IgD-negative memory B cell (primary cell): ENCODE results near the gene CD4. TPM values are rescaled to one million over a fixed set of nuclear protein-coding genes. Genes with fewer than 3 reads are reported as not detected.

Source experiments
- H3K27ac Mint-ChIP-seq, 3 donors: one replicate each; pipeline ENCODE4 v1.8.0; 2020 to 2022; ENCODE audit warnings: mild to moderate bottlenecking in 3 of 3, mixed read lengths in 3 of 3, moderate library complexity in 1 of 3
- H3K27me3 Mint-ChIP-seq: one replicate; pipeline ENCODE4 v1.8.0; 2021; ENCODE audit warnings: mixed read lengths
- H3K36me3 Mint-ChIP-seq: one replicate; pipeline ENCODE4 v1.8.0; 2020; ENCODE audit warnings: mild to moderate bottlenecking, mixed read lengths
- H3K4me1 Mint-ChIP-seq, 3 donors: one replicate each; pipeline ENCODE4 v1.8.0; 2020 to 2022; ENCODE audit warnings: mixed read lengths in 3 of 3, mild to moderate bottlenecking in 1 of 3
- H3K4me3 Mint-ChIP-seq, 4 donors: one replicate each; pipeline ENCODE4 v1.8.0; 2020 to 2022; ENCODE audit warnings: mild to moderate bottlenecking in 4 of 4, mixed read lengths in 4 of 4, moderate library complexity in 3 of 4
- H3K9me3 Mint-ChIP-seq, 3 donors: one replicate each; pipeline ENCODE4 v1.8.0; 2020 to 2021; ENCODE audit warnings: mixed read lengths in 3 of 3, mild to moderate bottlenecking in 1 of 3
- polyA plus RNA-seq: library from polyadenylated mRNA; unstranded; fragments of 300-500 nt; fragmentation: Illumina TruSeq; gene quantifications from one replicate; pipeline ENCODE4 v1.2.3, GENCODE V29; 2021

Gene CD4
- polyA plus RNA-seq, 1 donor from 2014 or later, result 6.6 TPM

DNA sequence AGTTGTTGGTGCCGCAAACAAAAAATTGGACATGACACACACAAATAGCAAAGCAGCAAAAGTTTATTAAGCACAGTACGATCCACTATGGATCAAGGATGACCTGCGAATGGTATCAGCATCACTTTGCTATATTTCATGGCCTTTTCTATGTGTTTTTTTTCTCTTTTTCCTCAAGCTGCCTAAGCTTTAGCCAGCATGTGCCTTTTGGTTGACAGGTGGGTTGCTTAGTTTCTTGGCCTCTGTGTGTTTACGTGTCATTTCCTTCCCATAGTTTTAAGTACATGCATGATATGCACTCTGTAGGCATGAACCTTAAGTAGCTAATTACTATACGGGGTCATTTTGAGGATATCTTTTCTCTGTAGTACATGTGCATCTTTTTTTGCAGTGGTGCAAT lies 9.8 kb downstream of the CD4 start:
- H3K9me3 Mint-ChIP-seq, result peaks cover 0 to 1% (median 0%) of the 10 kb centered on the region in 3 donors
- H3K27me3 Mint-ChIP-seq, result peaks cover 17% of the 10 kb centered on the region
- no peaks in the 10 kb centered on the region for H3K4me1 Mint-ChIP-seq
- H3K27ac Mint-ChIP-seq, result no peak overlapping the region
- no peak overlapping the region for H3K4me3 Mint-ChIP-seq
- peaks cover 1% of the 10 kb centered on the region for H3K36me3 Mint-ChIP-seq

GRCh38 chr12:6807170-6807569 lies 17.8 kb downstream of the CD4 start:
- Mint-ChIP-seq H3K4me3 (no peak overlapping the region), H3K4me1 (peaks cover 3 to 8% (median 5%) of the 10 kb centered on the region in 3 donors), H3K36me3 (peaks cover 2% of the 10 kb centered on the region), H3K27me3 (peaks cover 2% of the 10 kb centered on the region), H3K27ac (no peak overlapping the region), H3K9me3 (peaks cover 0 to 2% (median 0%) of the 10 kb centered on the region in 3 donors)

DNA sequence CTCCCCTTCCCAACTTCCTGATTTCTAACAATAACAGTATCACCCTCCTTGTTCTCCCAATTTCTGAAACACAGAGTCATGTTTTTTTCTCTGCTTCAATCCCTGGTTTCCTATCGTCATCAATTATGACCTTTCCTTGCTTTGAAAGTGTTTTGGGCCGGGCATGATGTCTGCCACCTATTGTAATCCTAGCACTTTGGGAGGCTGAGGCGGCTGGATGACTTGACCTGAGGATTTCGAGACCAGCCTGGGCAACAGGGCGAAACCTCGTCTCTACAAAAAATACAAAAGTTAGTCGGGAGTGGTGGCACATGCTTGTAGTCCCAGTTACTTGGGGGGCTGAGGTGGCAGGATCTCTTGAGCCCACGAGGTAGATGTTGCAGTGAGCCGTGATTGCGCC lies 19.7 kb downstream of the CD4 start:
- Mint-ChIP-seq H3K4me3 (no peak overlapping the region), H3K27ac (peak overlapping the region in 1 of 3 donors; percentile 40), H3K36me3 (peaks cover 2% of the 10 kb centered on the region), H3K4me1 (peaks cover 9 to 14% (median 10%) of the 10 kb centered on the region in 3 donors), H3K9me3 (peaks cover 0 to 1% (median 0%) of the 10 kb centered on the region in 3 donors), H3K27me3 (peaks cover 2% of the 10 kb centered on the region)

GRCh38 chr12:6810758-6811157 lies 21.4 kb downstream of the CD4 start:
- peaks cover 9 to 14% (median 10%) of the 10 kb centered on the region in 3 donors for H3K4me1 Mint-ChIP-seq

DNA sequence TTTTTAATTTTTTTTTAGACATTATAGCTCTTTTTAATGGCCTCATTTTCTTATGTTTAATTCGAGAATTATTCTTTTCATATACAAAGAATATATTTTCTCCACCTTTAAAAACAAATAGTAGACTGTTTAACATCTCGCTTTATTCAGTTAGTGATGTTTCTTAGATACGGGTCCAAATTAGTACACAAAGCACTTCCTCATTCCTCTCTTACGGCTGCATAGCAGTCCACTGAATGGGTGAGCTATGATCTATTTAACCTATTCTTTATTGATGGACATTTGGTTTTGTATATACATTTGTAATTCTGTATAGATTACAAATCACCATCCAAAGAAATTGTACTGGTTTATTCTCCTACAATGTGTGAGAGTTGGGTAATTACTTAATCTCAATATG lies 24.0 kb downstream of the CD4 start:
- Mint-ChIP-seq H3K27ac (no peak overlapping the region), H3K4me3 (peak overlapping the region in 1 of 4 donors; percentile 21), H3K4me1 (peaks cover 10 to 14% (median 13%) of the 10 kb centered on the region in 3 donors), H3K27me3 (peaks cover 5% of the 10 kb centered on the region), H3K9me3 (peaks cover 0 to 2% (median 0%) of the 10 kb centered on the region in 3 donors), H3K36me3 (no peaks in the 10 kb centered on the region)

More at GRCh38 chr12:6810758-6811157, 21.4 kb downstream of the CD4 start:
- Mint-ChIP-seq H3K4me3 (no peak overlapping the region), H3K9me3 (peaks cover 0 to 2% (median 0%) of the 10 kb centered on the region in 3 donors), H3K27me3 (peaks cover 5% of the 10 kb centered on the region), H3K36me3 (no peaks in the 10 kb centered on the region), H3K27ac (peak overlapping the region in 2 of 3 donors; percentile 65 to 76)

DNA sequence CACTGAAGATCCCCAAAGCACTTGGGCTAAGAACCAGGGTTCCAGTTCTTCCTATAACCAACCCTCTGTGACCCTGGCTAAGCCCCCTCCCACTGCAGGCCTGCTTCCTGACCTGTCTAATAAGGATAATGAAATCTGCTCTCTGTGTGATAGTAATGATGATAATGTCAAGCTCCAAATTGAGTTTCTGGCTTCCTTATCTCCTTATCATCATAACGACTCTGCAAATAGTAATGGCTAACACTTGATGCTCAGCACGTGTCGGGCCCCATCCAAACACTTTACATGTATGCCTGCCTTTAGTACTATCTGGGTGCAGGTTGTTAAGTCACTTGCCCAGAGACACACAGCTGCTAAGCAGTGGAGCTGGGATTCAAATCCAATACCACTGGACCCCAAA lies 27.3 kb downstream of the CD4 start:
- H3K27me3 Mint-ChIP-seq, result peaks cover 13% of the 10 kb centered on the region
- peaks cover 0 to 2% (median 0%) of the 10 kb centered on the region in 3 donors for H3K9me3 Mint-ChIP-seq
- H3K27ac Mint-ChIP-seq, result peak overlapping the region in 1 of 3 donors; percentile 29
- H3K4me3 Mint-ChIP-seq, result no peak overlapping the region
- peaks cover 10 to 13% (median 13%) of the 10 kb centered on the region in 3 donors for H3K4me1 Mint-ChIP-seq
- peaks cover 2% of the 10 kb centered on the region for H3K36me3 Mint-ChIP-seq

- peaks cover 0 to 2% (median 0%) of the 10 kb centered on the region in 3 donors for H3K9me3 Mint-ChIP-seq
- peaks cover 2% of the 10 kb centered on the region for H3K36me3 Mint-ChIP-seq
- peaks cover 16% of the 10 kb centered on the region for H3K27me3 Mint-ChIP-seq
- H3K4me3 Mint-ChIP-seq, result no peak overlapping the region
- peaks cover 10 to 12% (median 11%) of the 10 kb centered on the region in 3 donors for H3K4me1 Mint-ChIP-seq
- H3K27ac Mint-ChIP-seq, result no peak overlapping the region
Measured at GRCh38 chr12:6817098-6817497, 27.8 kb downstream of the CD4 start.

GRCh38 chr12:6817662-6818157 lies 28.4 kb downstream of the CD4 start:
- Mint-ChIP-seq H3K9me3 (peaks cover 0 to 2% (median 0%) of the 10 kb centered on the region in 3 donors), H3K27me3 (peaks cover 21% of the 10 kb centered on the region), H3K4me3 (no peak overlapping the region), H3K27ac (no peak overlapping the region), H3K4me1 (peaks cover 5 to 7% (median 6%) of the 10 kb centered on the region in 3 donors), H3K36me3 (peaks cover 2% of the 10 kb centered on the region)

DNA sequence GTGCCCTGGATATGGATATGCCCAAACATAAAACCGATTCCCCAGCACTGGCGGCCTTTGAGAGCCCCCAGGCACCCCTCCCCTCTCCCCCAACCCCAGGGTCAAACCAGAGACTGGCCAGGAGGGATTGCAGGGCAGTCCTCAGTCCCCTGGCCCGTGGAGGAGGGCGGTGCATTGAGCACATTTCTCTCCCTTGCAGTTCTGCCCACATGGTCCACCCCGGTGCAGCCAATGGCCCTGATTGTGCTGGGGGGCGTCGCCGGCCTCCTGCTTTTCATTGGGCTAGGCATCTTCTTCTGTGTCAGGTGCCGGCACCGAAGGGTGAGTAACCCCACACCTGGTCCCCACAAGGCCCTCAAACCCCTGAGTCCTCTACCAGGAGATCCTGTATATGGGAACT lies 28.9 kb downstream of the CD4 start:
- peaks cover 2% of the 10 kb centered on the region for H3K36me3 Mint-ChIP-seq
- peak overlapping the region in 2 of 3 donors; percentile 53 to 54 for H3K27ac Mint-ChIP-seq
- peaks cover 0 to 2% (median 0%) of the 10 kb centered on the region in 3 donors for H3K9me3 Mint-ChIP-seq
- peaks cover 4 to 7% (median 5%) of the 10 kb centered on the region in 3 donors for H3K4me1 Mint-ChIP-seq
- H3K4me3 Mint-ChIP-seq, result peak overlapping the region in 1 of 4 donors; percentile 32
- peaks cover 21% of the 10 kb centered on the region for H3K27me3 Mint-ChIP-seq

GRCh38 chr12:6818645-6819044 lies 29.3 kb downstream of the CD4 start:
- Mint-ChIP-seq H3K4me1 (peaks cover 4 to 5% (median 4%) of the 10 kb centered on the region in 3 donors), H3K27ac (peak overlapping the region in 2 of 3 donors; percentile 53 to 54), H3K27me3 (peaks cover 25% of the 10 kb centered on the region)

DNA sequence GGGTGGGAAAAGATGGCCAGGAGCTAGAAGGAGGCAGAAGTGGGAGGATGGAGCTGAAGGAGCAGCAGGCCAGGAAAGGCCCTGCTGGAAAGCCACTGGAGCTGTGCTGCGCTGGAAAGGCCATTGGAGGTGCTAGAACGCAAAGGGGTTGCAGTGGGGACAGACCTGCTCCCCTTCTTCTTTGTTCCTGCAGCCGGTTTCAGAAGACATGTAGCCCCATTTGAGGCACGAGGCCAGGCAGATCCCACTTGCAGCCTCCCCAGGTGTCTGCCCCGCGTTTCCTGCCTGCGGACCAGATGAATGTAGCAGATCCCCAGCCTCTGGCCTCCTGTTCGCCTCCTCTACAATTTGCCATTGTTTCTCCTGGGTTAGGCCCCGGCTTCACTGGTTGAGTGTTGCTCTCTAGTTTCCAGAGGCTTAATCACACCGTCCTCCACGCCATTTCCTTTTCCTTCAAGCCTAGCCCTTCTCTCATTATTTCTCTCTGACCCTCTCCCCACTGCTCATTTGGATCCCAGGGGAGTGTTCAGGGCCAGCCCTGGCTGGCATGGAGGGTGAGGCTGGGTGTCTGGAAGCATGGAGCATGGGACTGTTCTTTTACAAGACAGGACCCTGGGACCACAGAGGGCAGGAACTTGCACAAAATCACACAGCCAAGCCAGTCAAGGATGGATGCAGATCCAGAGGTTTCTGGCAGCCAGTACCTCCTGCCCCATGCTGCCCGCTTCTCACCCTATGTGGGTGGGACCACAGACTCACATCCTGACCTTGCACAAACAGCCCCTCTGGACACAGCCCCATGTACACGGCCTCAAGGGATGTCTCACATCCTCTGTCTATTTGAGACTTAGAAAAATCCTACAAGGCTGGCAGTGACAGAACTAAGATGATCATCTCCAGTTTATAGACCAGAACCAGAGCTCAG lies 30.0 kb downstream of the CD4 start:
- Mint-ChIP-seq H3K9me3 (peaks cover 0 to 2% (median 0%) of the 10 kb centered on the region in 3 donors), H3K27me3 (peaks cover 31% of the 10 kb centered on the region), H3K36me3 (peaks cover 2% of the 10 kb centered on the region), H3K27ac (no peak overlapping the region), H3K4me1 (peaks cover 4 to 6% (median 5%) of the 10 kb centered on the region in 3 donors), H3K4me3 (no peak overlapping the region)

More at GRCh38 chr12:6818645-6819044, 29.3 kb downstream of the CD4 start:
- Mint-ChIP-seq H3K9me3 (peaks cover 0 to 2% (median 0%) of the 10 kb centered on the region in 3 donors), H3K36me3 (peaks cover 2% of the 10 kb centered on the region), H3K4me3 (peak overlapping the region in 1 of 4 donors; percentile 32)

DNA sequence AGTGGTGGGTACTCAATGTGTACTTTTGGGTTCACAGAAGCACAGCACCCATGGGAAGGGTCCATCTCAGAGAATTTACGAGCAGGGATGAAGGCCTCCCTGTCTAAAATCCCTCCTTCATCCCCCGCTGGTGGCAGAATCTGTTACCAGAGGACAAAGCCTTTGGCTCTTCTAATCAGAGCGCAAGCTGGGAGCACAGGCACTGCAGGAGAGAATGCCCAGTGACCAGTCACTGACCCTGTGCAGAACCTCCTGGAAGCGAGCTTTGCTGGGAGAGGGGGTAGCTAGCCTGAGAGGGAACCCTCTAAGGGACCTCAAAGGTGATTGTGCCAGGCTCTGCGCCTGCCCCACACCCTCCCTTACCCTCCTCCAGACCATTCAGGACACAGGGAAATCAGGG lies 30.8 kb downstream of the CD4 start:
- no peak overlapping the region for H3K27ac Mint-ChIP-seq

GRCh38 chr12:6821591-6822425 lies 32.5 kb downstream of the CD4 start, which contains the start of gene GPR162:
Gene GPR162 (plus strand): TSS chr12:6821821. CDS start chr12:6823899, 2,078 bp downstream.
- H3K36me3 Mint-ChIP-seq, result peaks cover 2% of the 10 kb centered on the region

More for the DNA sequence above, 30.8 kb downstream of the CD4 start:
- peak overlapping the region in 1 of 4 donors; percentile 61 for H3K4me3 Mint-ChIP-seq
- H3K4me1 Mint-ChIP-seq, result peaks cover 4 to 6% (median 5%) of the 10 kb centered on the region in 3 donors
- H3K27me3 Mint-ChIP-seq, result peaks cover 34% of the 10 kb centered on the region
- peaks cover 0 to 2% (median 0%) of the 10 kb centered on the region in 3 donors for H3K9me3 Mint-ChIP-seq
- peaks cover 2% of the 10 kb centered on the region for H3K36me3 Mint-ChIP-seq

GRCh38 chr12:6822426-6823135 lies 33.3 kb downstream of the CD4 start:
- Mint-ChIP-seq H3K27me3 (peaks cover 57% of the 10 kb centered on the region), H3K27ac (no peak overlapping the region), H3K4me3 (no peak overlapping the region), H3K4me1 (peaks cover 0 to 9% (median 8%) of the 10 kb centered on the region in 3 donors), H3K36me3 (peaks cover 2% of the 10 kb centered on the region), H3K9me3 (no peaks in the 10 kb centered on the region)

More at GRCh38 chr12:6821591-6822425, 32.5 kb downstream of the CD4 start, which contains the start of gene GPR162:
- H3K9me3 Mint-ChIP-seq, result no peaks in the 10 kb centered on the region
- H3K27me3 Mint-ChIP-seq, result peaks cover 49% of the 10 kb centered on the region
- no peak within 1 kb of the TSS for H3K27ac Mint-ChIP-seq
- H3K4me3 Mint-ChIP-seq, result peak within 1 kb of the TSS in 2 of 4 donors; percentile 67 to 78
- peaks cover under 1 to 6% (median 5%) of the 10 kb centered on the region in 3 donors for H3K4me1 Mint-ChIP-seq
